Adipocyte (in vitro differentiated cells): ENCODE data around the gene LMF2.
A peak's percentile ranks its signal among the peaks of the same experiment; 100 is the strongest.

Source experiments
- DNase-seq: peaks from one replicate; pipeline ENCODE4 v3.0.0-alpha.2; 2015; ENCODE audit warnings: low read depth
- H3K27me3 ChIP-seq: replicated peaks from 2 replicates; pipeline ENCODE4 v1.7.0; 2013; ENCODE audit warnings: mild to moderate bottlenecking, low read length, moderate library complexity; ENCODE audit not compliant: control insufficient read depth, insufficient read depth
- H3K36me3 ChIP-seq: 2 replicates; pipeline ENCODE4 v1.7.0; 2013; ENCODE audit warnings: low read length, mild to moderate bottlenecking, moderate library complexity; ENCODE audit not compliant: control insufficient read depth, insufficient read depth, severe bottlenecking
- H3K4me1 ChIP-seq: 2 replicates; pipeline ENCODE4 v1.7.0; 2013; ENCODE audit warnings: mild to moderate bottlenecking, low read length, moderate library complexity; ENCODE audit not compliant: control insufficient read depth, insufficient read depth
- H3K4me3 ChIP-seq: 2 replicates; pipeline ENCODE4 v1.7.0; 2013; ENCODE audit warnings: mild to moderate bottlenecking, low read length, moderate library complexity
- H3K9ac ChIP-seq: 2 replicates; pipeline ENCODE4 v1.7.0; 2013; ENCODE audit warnings: mild to moderate bottlenecking, low read length, moderate library complexity
- H3K9me3 ChIP-seq: 2 replicates; pipeline ENCODE4 v1.7.0; 2013; ENCODE audit warnings: mild to moderate bottlenecking, low read length, moderate library complexity; ENCODE audit not compliant: control insufficient read depth

Gene LMF2

DNA sequence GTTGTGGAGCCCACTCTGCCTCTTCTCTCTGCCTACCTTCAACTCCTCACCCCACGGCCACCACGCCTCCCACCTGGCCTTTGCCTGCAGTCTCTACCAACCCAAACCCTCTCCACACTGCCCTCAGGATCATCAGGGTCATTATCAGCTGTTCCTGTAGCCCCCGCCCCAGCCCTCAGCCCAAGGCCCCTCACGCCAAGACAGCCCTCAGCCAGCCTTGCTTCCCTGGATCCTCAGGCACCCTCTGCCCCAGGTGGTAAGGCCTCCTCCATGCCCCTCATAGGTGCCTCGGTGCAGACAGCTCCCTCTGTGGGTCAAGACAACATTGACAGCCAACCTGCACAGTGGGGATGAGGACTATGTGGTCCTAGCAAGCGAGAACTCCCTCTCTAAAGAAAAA lies 34.4 kb downstream of the LMF2 start:
- peak overlapping the region; percentile 84 for H3K9ac ChIP-seq
- no peaks in the 10 kb centered on the region for H3K9me3 ChIP-seq
- no peaks in the 10 kb centered on the region for H3K36me3 ChIP-seq
- peaks cover 25% of the 10 kb centered on the region for H3K4me1 ChIP-seq
- no peak for DNase-seq
- H3K4me3 ChIP-seq, result peak overlapping the region; percentile 84
- no peaks in the 10 kb centered on the region for H3K27me3 ChIP-seq

DNA sequence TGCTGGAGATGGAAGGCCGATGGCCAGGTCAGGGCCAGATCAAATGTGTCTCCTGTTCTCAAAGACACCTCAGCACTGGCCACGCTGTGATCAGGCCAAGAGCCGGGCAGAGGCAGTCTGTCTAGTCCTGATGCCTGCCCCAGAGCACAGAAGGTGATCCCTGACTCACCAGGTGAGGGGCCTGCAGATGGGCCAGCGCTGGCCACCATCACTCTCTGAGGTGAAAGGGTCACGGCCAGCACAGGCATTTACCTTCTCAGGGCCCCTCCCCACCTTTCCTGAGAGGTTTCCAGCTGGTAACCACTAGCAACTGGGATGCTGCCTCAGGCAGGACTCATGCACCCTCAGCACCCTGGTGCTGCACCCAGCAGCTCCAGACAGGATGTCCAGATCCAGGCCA lies 35.5 kb downstream of the LMF2 start:
- H3K9ac ChIP-seq, result no peak overlapping the region
- H3K9me3 ChIP-seq, result no peaks in the 10 kb centered on the region
- H3K4me1 ChIP-seq, result peaks cover 25% of the 10 kb centered on the region
- peaks cover 5% of the 10 kb centered on the region for H3K36me3 ChIP-seq
- DNase-seq, result no peak
- no peak overlapping the region for H3K4me3 ChIP-seq
- no peaks in the 10 kb centered on the region for H3K27me3 ChIP-seq

DNA sequence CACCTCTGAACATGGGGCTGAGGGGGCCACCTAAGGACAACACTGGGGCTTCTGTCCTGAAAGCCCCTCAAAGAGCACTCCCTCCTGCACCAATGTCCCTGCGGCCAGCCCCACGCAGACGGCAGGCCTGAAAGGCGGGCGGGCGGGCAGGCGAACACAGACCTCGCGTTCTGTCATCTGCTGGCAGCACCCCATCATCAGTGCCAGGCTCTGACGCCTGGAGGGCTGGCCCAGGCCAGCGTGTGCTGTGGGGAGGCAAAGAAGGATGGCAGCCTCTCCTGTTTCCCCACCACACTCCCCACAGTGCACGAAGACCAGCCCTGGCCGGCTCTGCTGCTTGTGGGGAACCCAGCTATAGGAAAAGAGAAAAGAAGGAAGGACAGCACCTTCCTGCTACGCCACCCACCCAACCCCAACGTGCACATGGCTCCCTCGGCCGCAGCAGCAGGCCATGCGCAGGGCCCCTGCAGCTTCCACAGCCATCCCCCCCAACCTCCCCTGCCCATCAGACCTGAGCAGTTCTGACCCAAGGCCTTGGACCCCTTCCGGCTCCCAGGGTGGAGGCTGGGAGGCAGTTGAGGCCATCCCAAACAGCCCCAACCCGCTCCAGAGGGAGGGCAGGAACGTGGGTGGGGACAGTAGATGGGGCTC lies 36.2 kb downstream of the LMF2 start:
- Histone ChIP-seq H3K4me1 (peaks cover 25% of the 10 kb centered on the region), H3K9me3 (no peaks in the 10 kb centered on the region), H3K36me3 (peaks cover 11% of the 10 kb centered on the region), H3K4me3 (no peak overlapping the region), H3K27me3 (no peaks in the 10 kb centered on the region), H3K9ac (no peak overlapping the region)
- DNase-seq, result no peak

DNA sequence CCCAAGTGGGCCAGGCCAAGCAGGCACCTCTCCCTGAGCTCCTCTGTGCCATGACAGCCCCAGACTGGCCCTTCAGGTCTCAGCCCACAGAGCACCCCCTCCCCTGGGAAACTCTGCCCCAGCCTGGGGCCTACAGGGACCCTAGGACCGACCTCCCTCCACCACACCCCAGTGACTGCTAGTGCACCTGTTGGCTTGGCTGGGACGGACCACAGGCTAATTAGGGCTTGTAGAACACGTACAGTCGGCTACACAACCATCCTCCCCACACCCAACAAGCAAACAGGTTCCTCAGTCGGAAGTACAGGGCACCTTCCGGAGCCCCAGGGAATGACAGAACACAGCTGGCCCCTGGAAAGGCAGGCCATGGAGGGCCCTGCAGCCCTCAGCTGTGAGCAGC lies 37.0 kb downstream of the LMF2 start:
- H3K36me3 ChIP-seq, result peaks cover 19% of the 10 kb centered on the region
- no peaks in the 10 kb centered on the region for H3K27me3 ChIP-seq
- H3K9me3 ChIP-seq, result no peaks in the 10 kb centered on the region
- H3K4me1 ChIP-seq, result peaks cover 25% of the 10 kb centered on the region
- no peak overlapping the region for H3K9ac ChIP-seq
- DNase-seq, result no peak
- no peak overlapping the region for H3K4me3 ChIP-seq

DNA sequence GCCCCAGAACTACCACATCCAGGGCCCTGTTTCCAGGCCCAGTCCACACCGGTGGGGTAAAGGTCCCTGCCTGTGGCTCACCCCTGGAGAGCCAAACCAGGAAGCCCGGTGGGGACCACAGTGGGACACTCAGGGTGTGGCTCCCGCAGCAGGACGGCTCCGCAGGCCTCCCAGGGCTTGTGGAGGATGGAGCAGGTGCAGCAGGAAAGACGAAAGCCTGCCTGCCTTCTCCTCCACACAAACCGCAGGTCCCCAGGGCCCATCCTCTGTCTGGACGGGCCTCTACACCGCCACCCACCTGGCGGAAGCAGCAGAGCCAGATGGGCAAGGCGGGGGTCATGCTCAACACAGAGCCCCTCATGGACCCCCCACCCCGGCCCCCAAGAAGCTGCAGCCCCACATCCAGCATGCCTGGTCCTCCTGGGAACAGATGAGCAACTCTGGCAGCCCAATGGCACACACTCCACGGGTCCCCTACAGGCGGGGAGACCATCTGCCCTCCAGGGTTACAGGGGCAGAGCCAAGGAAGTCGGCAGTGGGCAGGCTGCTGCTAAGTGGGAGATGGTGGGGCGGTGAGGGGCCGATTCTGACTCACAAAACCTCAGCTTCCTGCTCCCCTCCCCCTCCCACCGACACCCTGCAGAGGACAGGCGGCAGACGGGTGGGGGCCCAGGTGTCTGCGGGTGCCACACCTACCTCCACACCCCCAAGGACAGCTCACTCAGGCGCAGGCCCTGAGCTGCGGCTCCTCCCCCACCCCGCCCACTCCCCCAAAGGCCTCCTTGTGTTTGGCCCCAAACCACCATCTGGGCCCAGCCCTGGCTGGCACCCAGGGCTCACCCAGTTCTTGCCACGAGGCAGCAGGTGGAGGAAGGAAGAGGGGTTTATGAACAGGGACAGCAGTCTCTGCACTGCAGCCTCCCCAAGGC lies 37.9 kb downstream of the LMF2 start:
- no peaks in the 10 kb centered on the region for H3K9me3 ChIP-seq
- peaks cover 23% of the 10 kb centered on the region for H3K4me1 ChIP-seq
- no peak overlapping the region for H3K4me3 ChIP-seq
- peaks cover 28% of the 10 kb centered on the region for H3K36me3 ChIP-seq
- H3K9ac ChIP-seq, result no peak overlapping the region
- no peak for DNase-seq
- no peaks in the 10 kb centered on the region for H3K27me3 ChIP-seq

DNA sequence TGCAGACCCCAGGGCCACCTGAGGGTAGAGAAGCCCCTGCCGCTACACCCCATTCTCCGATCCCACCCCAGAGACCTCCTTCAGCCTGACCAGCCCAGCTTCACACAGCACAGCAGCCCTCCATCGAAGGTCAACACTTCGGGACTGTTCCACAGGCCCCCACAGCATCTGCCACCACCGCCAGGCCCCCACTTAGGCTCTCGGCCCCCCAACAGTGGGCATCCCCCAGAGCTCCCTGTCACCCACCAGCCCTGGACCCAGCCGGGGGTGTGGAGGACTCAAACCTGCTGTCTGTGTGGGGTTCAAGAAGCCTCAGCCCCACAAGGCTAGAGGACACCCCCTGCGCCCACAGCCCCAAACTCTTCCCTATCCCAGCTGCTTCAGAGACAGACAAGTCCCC lies 38.9 kb downstream of the LMF2 start:
- Histone ChIP-seq H3K4me1 (peaks cover 20% of the 10 kb centered on the region), H3K9ac (no peak overlapping the region), H3K4me3 (no peak overlapping the region), H3K36me3 (peaks cover 38% of the 10 kb centered on the region), H3K9me3 (no peaks in the 10 kb centered on the region), H3K27me3 (no peaks in the 10 kb centered on the region)
- DNase-seq, result no peak

DNA sequence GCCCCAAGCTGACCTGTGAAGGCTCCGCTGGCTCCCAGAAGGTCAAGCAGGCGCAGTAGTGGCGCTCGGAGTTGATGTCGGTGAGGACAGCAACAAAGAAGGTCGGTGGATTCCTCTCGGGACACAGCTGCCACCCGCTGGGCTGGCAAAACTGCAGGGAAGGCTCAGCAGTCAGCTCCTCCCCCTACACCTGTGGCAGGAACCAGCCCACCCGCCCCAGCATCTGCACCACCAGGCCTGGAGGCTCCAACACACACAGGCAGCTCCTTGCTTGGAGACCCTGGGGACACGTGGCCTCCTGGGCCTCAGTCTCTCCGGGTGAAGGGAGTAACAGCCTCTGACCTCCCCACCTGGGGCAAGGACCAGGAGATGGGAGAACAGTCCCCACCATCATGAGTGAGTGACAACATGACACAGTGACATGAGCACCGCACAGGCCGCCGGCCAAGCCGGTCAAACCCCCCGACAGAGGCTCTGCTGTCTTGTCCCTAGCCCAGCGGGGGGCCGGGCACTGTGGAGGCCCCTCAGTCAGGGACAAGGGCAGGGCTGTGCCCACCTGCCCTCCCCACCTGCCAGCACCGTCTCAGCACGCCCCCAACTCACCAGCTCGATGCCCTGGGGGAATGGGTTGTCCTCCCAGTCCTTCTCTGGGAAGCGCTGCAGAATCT lies 39.6 kb downstream of the LMF2 start:
- no peak overlapping the region for H3K4me3 ChIP-seq
- DNase-seq, result no peak
- no peaks in the 10 kb centered on the region for H3K27me3 ChIP-seq
- H3K9me3 ChIP-seq, result no peaks in the 10 kb centered on the region
- H3K36me3 ChIP-seq, result peaks cover 45% of the 10 kb centered on the region
- no peak overlapping the region for H3K9ac ChIP-seq
- H3K4me1 ChIP-seq, result peaks cover 12% of the 10 kb centered on the region

DNA sequence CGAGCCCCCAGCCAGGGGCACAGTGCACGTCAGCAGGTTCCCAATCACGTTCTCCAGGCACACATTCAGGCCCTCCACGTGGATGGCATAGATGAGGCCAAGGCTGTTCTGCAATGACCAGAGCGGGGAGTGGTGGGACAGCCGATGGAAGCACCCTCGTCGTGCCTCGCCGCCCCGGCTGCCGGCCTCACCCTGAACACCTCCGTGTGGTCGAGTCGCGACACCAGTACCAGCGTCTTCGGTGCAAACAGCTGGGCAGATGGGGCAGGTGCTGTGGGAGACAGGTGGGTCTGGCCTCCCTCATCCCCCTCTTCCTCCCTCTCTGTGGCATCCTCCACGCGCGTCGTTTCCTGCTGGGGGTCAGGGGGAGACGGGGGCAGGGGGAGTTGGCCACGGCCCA lies 40.2 kb downstream of the LMF2 start:
- H3K4me3 ChIP-seq, result no peak overlapping the region
- H3K27me3 ChIP-seq, result no peaks in the 10 kb centered on the region
- DNase-seq, result no peak
- H3K4me1 ChIP-seq, result peaks cover 11% of the 10 kb centered on the region
- no peaks in the 10 kb centered on the region for H3K9me3 ChIP-seq
- no peak overlapping the region for H3K9ac ChIP-seq
- H3K36me3 ChIP-seq, result peaks cover 50% of the 10 kb centered on the region

DNA sequence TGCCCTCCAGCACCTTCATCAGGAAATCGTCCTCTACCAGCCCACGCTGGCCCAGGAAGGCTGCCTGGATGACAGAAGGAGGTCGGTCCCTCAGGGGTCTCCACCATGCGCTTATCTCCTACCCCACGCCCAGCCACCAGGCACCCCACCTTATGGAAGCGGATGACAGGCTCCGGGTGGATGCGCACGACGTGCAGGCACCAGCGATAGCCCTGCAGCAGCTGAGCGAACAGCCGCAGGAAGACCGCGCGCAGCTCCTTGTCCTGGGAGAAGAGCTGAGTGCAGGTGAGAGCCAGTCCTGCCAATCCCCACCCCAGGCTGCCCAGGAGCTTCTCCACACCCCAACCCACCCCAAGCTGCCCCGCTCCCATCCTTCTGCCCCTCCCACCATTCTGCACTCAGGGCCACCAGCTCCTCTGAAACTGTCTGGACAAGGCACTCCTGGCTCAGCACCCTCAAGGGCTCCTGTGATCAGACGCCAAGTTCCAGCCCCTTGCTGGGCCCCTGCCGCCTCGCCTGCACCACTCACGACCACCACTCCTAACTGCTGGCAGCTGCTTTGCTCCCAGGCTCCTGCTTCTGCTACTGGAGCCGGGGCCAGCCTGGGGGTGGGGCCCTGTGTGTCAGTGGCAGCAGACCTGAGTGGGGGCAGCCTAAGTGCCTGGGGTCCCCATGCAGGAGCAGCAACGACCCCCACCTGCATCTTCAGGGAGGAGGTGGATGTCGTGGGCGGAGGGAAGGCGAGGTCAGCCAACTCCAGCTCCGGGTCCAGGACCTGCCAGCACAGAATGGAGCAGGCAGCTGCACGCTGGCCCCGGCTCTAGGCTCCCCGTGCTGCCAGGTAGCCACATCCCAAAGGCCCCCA lies 42.2 kb downstream of the LMF2 start:
- Histone ChIP-seq H3K4me3 (no peak overlapping the region), H3K9ac (no peak overlapping the region), H3K27me3 (no peaks in the 10 kb centered on the region), H3K36me3 (peaks cover 70% of the 10 kb centered on the region), H3K4me1 (peaks cover 9% of the 10 kb centered on the region), H3K9me3 (no peaks in the 10 kb centered on the region)
- no peak for DNase-seq

DNA sequence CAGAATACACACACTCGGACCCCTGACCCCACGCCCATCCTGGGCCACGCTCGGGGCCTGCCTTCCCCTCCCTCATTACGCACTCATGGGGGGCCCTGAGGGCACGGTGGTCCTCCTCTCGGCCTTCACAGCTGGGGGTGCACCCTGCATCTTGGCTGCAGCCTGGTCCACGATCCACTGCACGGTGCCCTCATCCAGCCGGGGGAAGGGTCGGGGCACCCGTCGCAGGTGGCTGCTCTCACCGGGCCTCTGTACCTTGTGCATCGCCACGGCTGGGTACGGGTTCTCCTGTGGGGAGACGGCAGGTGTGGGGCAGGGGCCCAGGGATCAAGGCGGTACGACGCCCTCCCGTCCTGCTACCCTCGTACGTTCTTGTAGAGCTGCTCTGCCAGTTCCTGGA lies 43.1 kb downstream of the LMF2 start:
- no peak for DNase-seq
- H3K9me3 ChIP-seq, result no peaks in the 10 kb centered on the region
- H3K9ac ChIP-seq, result no peak overlapping the region
- H3K36me3 ChIP-seq, result peaks cover 78% of the 10 kb centered on the region
- no peak overlapping the region for H3K4me3 ChIP-seq
- H3K4me1 ChIP-seq, result peaks cover 6% of the 10 kb centered on the region
- no peaks in the 10 kb centered on the region for H3K27me3 ChIP-seq
